HG02759 (cell line): ENCODE results near the gene ZBTB20.

Experiments used
- ATAC-seq: cut with Tn5 transposase; IDR thresholded peaks from one replicate; pipeline ENCODE4 v1.9.1; 2021; ENCODE audit warnings: mild to moderate bottlenecking, moderate library complexity; ENCODE audit not compliant: unreplicated experiment

ZBTB20 gene

GRCh38 chr3:114645392-114645791 is 501.7 kb downstream of the ZBTB20 start:
- no peak for ATAC-seq

GRCh38 chr3:114644367-114644766 is 502.7 kb downstream of the ZBTB20 start:
- ATAC-seq, result no peak

- no peak for ATAC-seq
Measured at GRCh38 chr3:114642951-114643741, 503.9 kb downstream of the ZBTB20 start.

GRCh38 chr3:114640126-114640525 is 507.0 kb downstream of the ZBTB20 start:
- ATAC-seq, result no peak

- no peak for ATAC-seq
Measured at GRCh38 chr3:114639171-114639570, 507.9 kb downstream of the ZBTB20 start.

- no peak for ATAC-seq
Measured at GRCh38 chr3:114635878-114636277, 511.2 kb downstream of the ZBTB20 start.

GRCh38 chr3:114634635-114635034 is 512.5 kb downstream of the ZBTB20 start:
- ATAC-seq, result no peak

GRCh38 chr3:114632757-114633424 is 514.2 kb downstream of the ZBTB20 start:
- ATAC-seq, result no peak

- ATAC-seq, result no peak
Measured at GRCh38 chr3:114627770-114628169, 519.3 kb downstream of the ZBTB20 start.

GRCh38 chr3:114626751-114627150 is 520.3 kb downstream of the ZBTB20 start:
- no peak for ATAC-seq

- no peak for ATAC-seq
Measured at GRCh38 chr3:114624571-114625181, 522.4 kb downstream of the ZBTB20 start.

- no peak for ATAC-seq
Measured at GRCh38 chr3:114624047-114624445, 523.0 kb downstream of the ZBTB20 start.

- ATAC-seq, result no peak
Measured at GRCh38 chr3:114623420-114624046, 523.6 kb downstream of the ZBTB20 start.

- no peak for ATAC-seq
Measured at GRCh38 chr3:114622001-114622400, 525.1 kb downstream of the ZBTB20 start.

GRCh38 chr3:114619771-114620170 is 527.3 kb downstream of the ZBTB20 start:
- no peak for ATAC-seq

GRCh38 chr3:114615523-114616085 is 531.5 kb downstream of the ZBTB20 start:
- ATAC-seq, result no peak

GRCh38 chr3:114609973-114610630 is 537.0 kb downstream of the ZBTB20 start:
- no peak for ATAC-seq

- ATAC-seq, result no peak
Measured at GRCh38 chr3:114608293-114608692, 538.8 kb downstream of the ZBTB20 start.

GRCh38 chr3:114606336-114606735 is 540.8 kb downstream of the ZBTB20 start:
- ATAC-seq, result no peak

- ATAC-seq, result no peak
Measured at GRCh38 chr3:114600571-114600970, 546.5 kb downstream of the ZBTB20 start.

GRCh38 chr3:114597871-114598270 is 549.2 kb downstream of the ZBTB20 start:
- no peak for ATAC-seq
